ENCODE data around the gene SCLY. TPM values are rescaled to one million over a fixed set of nuclear protein-coding genes. Genes with fewer than 3 reads are reported as not detected.

SCLY gene
- total RNA-seq, 1 experiment from 2014 or later, result 28.7 TPM

- TF ChIP-seq REST (IDR thresholded peaks at IDR 0.05; ENCODE audit: low read depth) (no peak), MAX (IDR thresholded peaks at IDR 0.05) (no peak)
Observed at GRCh38 chr2:238059505-238059904, 1.3 kb upstream of the SCLY start (continued).

GRCh38 chr2:238060096-238060541, 682 bp upstream of the SCLY start:
- H3K4me2 ChIP-seq (ENCODE audit: low read length), result peak overlapping the region; percentile 83
- no peaks in the 10 kb centered on the region for H4K20me1 ChIP-seq (ENCODE audit: insufficient read depth)
- peaks cover 9 to 22% of the 10 kb centered on the region in 2 experiments; a peak in 2 of 4 replicates for H3K4me1 ChIP-seq (ENCODE audit: control insufficient read depth in 1 of 2, insufficient read depth in 2 of 2, low read length in 2 of 2)
- POLR2A ChIA-PET, result interaction anchor here (0.9 kb wide), 1 partner anchor 15 kb away, joined by 3 read pairs; no protein-coding TSS in a partner anchor
- CTCF ChIA-PET, result no interaction called here
- peak overlapping the region; percentile 78 to 95 for H3K4me3 ChIP-seq (replicated peaks in 1 of 2; ENCODE audit: low read depth in 1 of 2, low read length in 2 of 2)
- H3K9me3 ChIP-seq (ENCODE audit: control insufficient read depth in 1 of 2, insufficient read depth in 1 of 2, low read depth in 1 of 2, low read length in 2 of 2), result no peaks in the 10 kb centered on the region
- TF ChIP-seq SIN3A (IDR thresholded peaks at IDR 0.05; ENCODE audit: low read depth) (peak; percentile 29), ELF1 (IDR thresholded peaks at IDR 0.05; ENCODE audit: borderline replicate concordance, low read depth) (no peak), SP1 (IDR thresholded peaks at IDR 0.05; ENCODE audit: low read depth) (no peak), FOSL1 (IDR thresholded peaks at IDR 0.05; ENCODE audit: low read depth) (peak; percentile 24; the same call in 1 of the 2 replicates)
- peaks cover 6 to 11% of the 10 kb centered on the region in 2 experiments; a peak in 3 of 4 replicates for H3K36me3 ChIP-seq (ENCODE audit: control insufficient read depth in 1 of 2, insufficient read depth in 2 of 2, low read length in 2 of 2)
- no peaks in the 10 kb centered on the region for H3K27me3 ChIP-seq (ENCODE audit: insufficient read depth, low read length)
- DNase-seq (ENCODE audit: low read depth, low spot score) (no peak), ATAC-seq (peak; percentile 24; the same call in 1 of the 2 replicates)
- H3K9ac ChIP-seq (ENCODE audit: low read length), result peak overlapping the region; percentile 92
- H2AFZ ChIP-seq (ENCODE audit: low read depth, low read length, poor library complexity, severe bottlenecking), result no peak overlapping the region
- H3K27ac ChIP-seq (ENCODE audit: low read depth, low read length), result peak overlapping the region; percentile 94
- BruUV-seq (replicated peaks), result no TSS peak
- RAD21 ChIA-PET (ENCODE audit: low non-redundant PET in 1 of 2, low total read pairs in 2 of 2, uncharacterized antibody in 2 of 2, unreplicated experiment in 2 of 2), result no interaction called here
- no peaks in the 10 kb centered on the region for H3K9me2 ChIP-seq (ENCODE audit: insufficient read depth)
- intact Hi-C loops (cut with micrococcal nuclease), result loop anchor here (1.0 kb wide), 1 partner anchor 202 kb away; no protein-coding TSS in a partner anchor
- peaks cover 35% of the 10 kb centered on the region for H3K79me2 ChIP-seq (ENCODE audit: insufficient read depth, low read length)
